Measurements from ENCODE around the gene MYOM3. TPM values are rescaled to one million over a fixed set of nuclear protein-coding genes. Genes with fewer than 3 reads are reported as not detected.

MYOM3 gene
- polyA plus RNA-seq, 1 experiment: not detected

- Histone ChIP-seq H3K27me3 (ENCODE audit: control insufficient read depth, insufficient read depth, low read length) (peaks cover 42% of the 10 kb centered on the region), H3K27ac (ENCODE audit: low read depth, low read length) (no peak overlapping the region), H3K4me3 (ENCODE audit: low read depth, low read length) (no peak overlapping the region), H3K9me3 (ENCODE audit: control insufficient read depth, insufficient read depth, low read length) (no peaks in the 10 kb centered on the region; the same call in 1 of the 2 replicates)
- no peak for TF ChIP-seq CTCF (IDR thresholded peaks at IDR 0.05; ENCODE audit: low read depth, low read length)
- POLR2A ChIA-PET: no interaction called here
- DNase-seq (ENCODE audit: low read depth, low spot score): no peak
- CTCF ChIA-PET: no interaction called here
These were observed 27.2 kb upstream of the MYOM3 start for GRCh38 chr1:24139222-24139489.

GRCh38 chr1:24138476-24139221, 26.7 kb upstream of the MYOM3 start:
- POLR2A ChIA-PET: no interaction called here
- CTCF ChIA-PET: no interaction called here
- Histone ChIP-seq H3K27ac (ENCODE audit: low read depth, low read length) (no peak overlapping the region), H3K27me3 (ENCODE audit: control insufficient read depth, insufficient read depth, low read length) (peaks cover 41% of the 10 kb centered on the region), H3K4me3 (ENCODE audit: low read depth, low read length) (no peak overlapping the region), H3K9me3 (ENCODE audit: control insufficient read depth, insufficient read depth, low read length) (no peaks in the 10 kb centered on the region; the same call in 1 of the 2 replicates)
- no peak for TF ChIP-seq CTCF (IDR thresholded peaks at IDR 0.05; ENCODE audit: low read depth, low read length)
- DNase-seq (ENCODE audit: low read depth, low spot score): no peak

GRCh38 chr1:24136956-24137539, 25.1 kb upstream of the MYOM3 start:
- H3K9me3 ChIP-seq (ENCODE audit: control insufficient read depth, insufficient read depth, low read length): no peaks in the 10 kb centered on the region; the same call in 1 of the 2 replicates
- H3K27me3 ChIP-seq (ENCODE audit: control insufficient read depth, insufficient read depth, low read length): peaks cover 31% of the 10 kb centered on the region
- H3K4me3 ChIP-seq (ENCODE audit: low read depth, low read length): no peak overlapping the region
- POLR2A ChIA-PET: no interaction called here
- CTCF ChIA-PET: no interaction called here
- no peak for TF ChIP-seq CTCF (IDR thresholded peaks at IDR 0.05; ENCODE audit: low read depth, low read length)
- DNase-seq (ENCODE audit: low read depth, low spot score): no peak
- no peak overlapping the region for H3K27ac ChIP-seq (ENCODE audit: low read depth, low read length)

- Histone ChIP-seq H3K27ac (ENCODE audit: low read depth, low read length) (no peak overlapping the region), H3K27me3 (ENCODE audit: control insufficient read depth, insufficient read depth, low read length) (peaks cover 24% of the 10 kb centered on the region), H3K9me3 (ENCODE audit: control insufficient read depth, insufficient read depth, low read length) (peaks cover 8% of the 10 kb centered on the region), H3K4me3 (ENCODE audit: low read depth, low read length) (no peak overlapping the region)
- no peak for DNase-seq (ENCODE audit: low read depth, low spot score)
- POLR2A ChIA-PET: no interaction called here
- CTCF ChIA-PET: interaction anchor here (2.2 kb wide), 1 partner anchor 16 kb away, joined by 11 read pairs; no protein-coding TSS in a partner anchor
- no peak for TF ChIP-seq CTCF (IDR thresholded peaks at IDR 0.05; ENCODE audit: low read depth, low read length)
These were observed 22.4 kb upstream of the MYOM3 start for GRCh38 chr1:24134376-24134775.

- no peak for TF ChIP-seq CTCF (IDR thresholded peaks at IDR 0.05; ENCODE audit: low read depth, low read length)
- DNase-seq (ENCODE audit: low read depth, low spot score): no peak
- peaks cover 8% of the 10 kb centered on the region for H3K9me3 ChIP-seq (ENCODE audit: control insufficient read depth, insufficient read depth, low read length)
- ChIA-PET POLR2A (no interaction called here), CTCF (interaction anchor here (0.7 kb wide), 1 partner anchor 68 kb away, joined by 3 read pairs; no protein-coding TSS in a partner anchor)
- H3K4me3 ChIP-seq (ENCODE audit: low read depth, low read length): no peak overlapping the region
- no peak overlapping the region for H3K27ac ChIP-seq (ENCODE audit: low read depth, low read length)
- H3K27me3 ChIP-seq (ENCODE audit: control insufficient read depth, insufficient read depth, low read length): peaks cover 25% of the 10 kb centered on the region
These were observed 21.9 kb upstream of the MYOM3 start for GRCh38 chr1:24133819-24134218.
